H1 (cell line): Measurements from ENCODE around the gene WDR5. TPM values are rescaled to one million over a fixed set of nuclear protein-coding genes. Genes with fewer than 3 reads are reported as not detected.

Experiments used
- EGR1 ChIP-seq: IDR thresholded peaks from 2 replicates; pipeline ENCODE4 v1.6.1; 2011; ENCODE audit warnings: low read depth, low read length, borderline replicate concordance
- RNF2 ChIP-seq: fragments of 200-900, 300-1000 bp; sonication (generic); IDR thresholded peaks from 2 replicates; pipeline ENCODE4 v1.7.1; 2016; ENCODE audit warnings: borderline replicate concordance, low read depth, mild to moderate bottlenecking, antibody characterized with exemption, low read length; ENCODE audit not compliant: poor library complexity, severe bottlenecking; ENCODE audit errors: missing control alignments
- SIX5 ChIP-seq: IDR thresholded peaks from 2 replicates; pipeline ENCODE4 v1.6.1; 2011; ENCODE audit warnings: mild to moderate bottlenecking, low read depth, low read length
- SRF ChIP-seq: IDR thresholded peaks from 2 replicates; pipeline ENCODE4 v1.6.1; 2011; ENCODE audit warnings: mild to moderate bottlenecking, low read depth, low read length, moderate library complexity
- YY1 ChIP-seq: IDR thresholded peaks from 2 replicates; pipeline ENCODE4 v1.6.1; 2011; ENCODE audit warnings: low read depth, mild to moderate bottlenecking, low read length
- polyA plus RNA-seq, 7 experiments: library from polyadenylated mRNA; depleted of rRNA in 3 of 7; stranded (reverse) in 5 of 7; unstranded in 2 of 7; fragments of >200 nt in 5 of 7; fragments of 200-250 nt in 2 of 7; gene quantifications; 1 replicate in 5 of 7; 2 replicates in 1 of 7; 4 replicates in 1 of 7; pipeline versions ENCODE4 v1.2.1 to v1.2.3, GENCODE V29; 2011 to 2013; ENCODE audit warnings: missing spikeins in 2 of 7, mixed read lengths in 2 of 7
- total RNA-seq: library from RNA; stranded (reverse); fragmentation: NEBNext Ultra II Directional; extraction: Animal tissue kit (Norgen Biotek cat#: 25700); gene quantifications from 2 replicates; pipeline ENCODE4 v1.2.1, GENCODE V29; 2021
- TF ChIP-seq, protein P1 (sequence below): IDR thresholded peaks from 2 replicates; pipeline ENCODE4 v1.6.1; 2012; ENCODE audit warnings: inconsistent platforms

WDR5 gene
- total and polyA plus RNA-seq, 2 of the 8 experiments (the other 6 are each of a cell fraction or from before 2014, with no cell fraction given): 38.4 to 68.1 TPM

DNA sequence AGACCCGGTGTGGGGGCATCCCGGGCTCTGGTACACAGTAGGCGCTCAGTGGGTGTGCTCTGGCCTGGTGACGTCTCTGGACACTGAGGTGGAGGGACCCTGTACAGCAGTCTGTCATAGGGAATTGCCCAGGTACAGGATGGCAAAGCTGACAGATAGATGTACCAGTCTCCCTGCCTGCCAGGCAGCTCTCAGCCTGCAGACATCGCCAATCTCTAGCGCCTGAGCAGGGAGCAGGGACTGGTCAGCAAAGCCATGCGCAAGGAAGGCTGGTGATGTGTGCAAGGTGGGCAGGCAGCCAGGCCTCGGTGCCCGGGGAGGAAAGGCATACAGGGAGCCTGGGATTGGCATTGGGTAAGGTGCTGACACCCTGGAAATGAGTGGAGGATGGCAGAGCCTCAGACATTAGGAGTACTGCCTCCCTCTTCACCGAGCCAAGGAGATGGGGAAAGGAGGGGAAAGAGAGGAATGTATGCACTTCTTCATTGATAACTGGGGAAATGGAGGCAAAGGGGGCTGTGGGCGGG lies 34.2 kb upstream of the WDR5 start (continued):
- no peak for TF ChIP-seq SIX5
- no peak for TF ChIP-seq EGR1
- TF ChIP-seq RNF2: no peak
- no peak for TF ChIP-seq SRF
- TF ChIP-seq, protein P1, sequence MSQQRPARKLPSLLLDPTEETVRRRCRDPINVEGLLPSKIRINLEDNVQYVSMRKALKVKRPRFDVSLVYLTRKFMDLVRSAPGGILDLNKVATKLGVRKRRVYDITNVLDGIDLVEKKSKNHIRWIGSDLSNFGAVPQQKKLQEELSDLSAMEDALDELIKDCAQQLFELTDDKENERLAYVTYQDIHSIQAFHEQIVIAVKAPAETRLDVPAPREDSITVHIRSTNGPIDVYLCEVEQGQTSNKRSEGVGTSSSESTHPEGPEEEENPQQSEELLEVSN: no peak
- TF ChIP-seq YY1: no peak
